HFF-Myc (cell line): Measurements from ENCODE around the gene ANXA2.
A peak's percentile ranks its signal among the peaks of the same experiment; 100 is the strongest.

Source experiments
- DNase-seq: peaks from one replicate; pipeline ENCODE4 v3.0.0-alpha.2; 2011; ENCODE audit warnings: low read depth; ENCODE audit errors: extremely low read depth
- H3K4me3 ChIP-seq: replicated peaks from 2 replicates; pipeline ENCODE4 v1.5.1; 2011; ENCODE audit warnings: low read depth, mild to moderate bottlenecking, control low read depth, low read length
- CTCF ChIP-seq: IDR thresholded peaks from 2 replicates; pipeline ENCODE4 v1.5.1; 2012; ENCODE audit warnings: mild to moderate bottlenecking, low read depth, low read length, control low read depth; ENCODE audit errors: missing control alignments

The ANXA2 gene

GRCh38 chr15:60382773-60383674, 14.8 kb downstream of the ANXA2 start:
- TF ChIP-seq CTCF = no peak
- H3K4me3 ChIP-seq = no peak overlapping the region
- DNase-seq = no peak

- H3K4me3 ChIP-seq = no peak overlapping the region
- no peak for TF ChIP-seq CTCF
- no peak for DNase-seq
These were observed 16.5 kb downstream of the ANXA2 start for GRCh38 chr15:60381148-60381788.

GRCh38 chr15:60379525-60380274, 18.1 kb downstream of the ANXA2 start:
- peak; percentile 89 for DNase-seq
- H3K4me3 ChIP-seq = no peak overlapping the region
- no peak for TF ChIP-seq CTCF

GRCh38 chr15:60379185-60379524, 18.6 kb downstream of the ANXA2 start:
- H3K4me3 ChIP-seq = no peak overlapping the region
- TF ChIP-seq CTCF = no peak
- DNase-seq = no peak

GRCh38 chr15:60376677-60377095, 21.1 kb downstream of the ANXA2 start:
- H3K4me3 ChIP-seq = no peak overlapping the region
- no peak for TF ChIP-seq CTCF
- no peak for DNase-seq

GRCh38 chr15:60375306-60375705, 22.5 kb downstream of the ANXA2 start:
- H3K4me3 ChIP-seq = no peak overlapping the region
- no peak for DNase-seq
- TF ChIP-seq CTCF = no peak
